Tibial nerve (tissue), 3 donors: ENCODE measurements around the gene CMKLR1.

Experiments
- POLR2A ChIP-seq, 2 donors: fragments of 450-650 bp; IDR thresholded peaks; one replicate each; pipeline ENCODE4 v1.6.1; 2017; ENCODE audit warnings: antibody characterized with exemption in 2 of 2, mild to moderate bottlenecking in 2 of 2, moderate library complexity in 2 of 2
- TF ChIP-seq, protein P1 (sequence below), 5 experiments: fragments of 200-600 bp in 3 of 5; fragments of 450-650 bp in 2 of 5; sonication (generic) in 3 of 5; IDR thresholded peaks; one replicate each; pipeline ENCODE4 v1.5.1; 2016 to 2019; ENCODE audit warnings: antibody characterized with exemption in 5 of 5, mild to moderate bottlenecking in 3 of 5, moderate library complexity in 2 of 5

DNA sequence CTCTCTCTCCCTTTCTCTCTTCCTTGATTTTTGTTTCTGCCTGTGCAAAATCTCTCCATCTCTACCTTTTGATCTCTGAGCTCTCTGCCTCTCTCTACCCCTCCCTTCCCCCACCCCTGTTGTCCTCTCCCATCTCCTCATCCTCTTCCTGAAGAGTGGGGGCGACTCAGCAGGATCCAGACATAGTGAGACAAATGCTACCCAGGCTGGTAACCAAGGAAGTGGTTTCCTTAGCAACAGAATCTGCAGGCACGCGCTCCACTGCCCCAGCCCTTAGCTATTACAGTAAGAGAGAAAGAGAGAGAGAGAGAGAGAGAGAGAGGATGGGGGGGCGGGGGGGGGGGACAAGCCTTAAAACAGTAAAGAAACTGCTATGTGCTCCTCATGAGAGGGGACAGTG, 85.6 kb downstream of the CMKLR1 start:
- TF ChIP-seq, protein P1, sequence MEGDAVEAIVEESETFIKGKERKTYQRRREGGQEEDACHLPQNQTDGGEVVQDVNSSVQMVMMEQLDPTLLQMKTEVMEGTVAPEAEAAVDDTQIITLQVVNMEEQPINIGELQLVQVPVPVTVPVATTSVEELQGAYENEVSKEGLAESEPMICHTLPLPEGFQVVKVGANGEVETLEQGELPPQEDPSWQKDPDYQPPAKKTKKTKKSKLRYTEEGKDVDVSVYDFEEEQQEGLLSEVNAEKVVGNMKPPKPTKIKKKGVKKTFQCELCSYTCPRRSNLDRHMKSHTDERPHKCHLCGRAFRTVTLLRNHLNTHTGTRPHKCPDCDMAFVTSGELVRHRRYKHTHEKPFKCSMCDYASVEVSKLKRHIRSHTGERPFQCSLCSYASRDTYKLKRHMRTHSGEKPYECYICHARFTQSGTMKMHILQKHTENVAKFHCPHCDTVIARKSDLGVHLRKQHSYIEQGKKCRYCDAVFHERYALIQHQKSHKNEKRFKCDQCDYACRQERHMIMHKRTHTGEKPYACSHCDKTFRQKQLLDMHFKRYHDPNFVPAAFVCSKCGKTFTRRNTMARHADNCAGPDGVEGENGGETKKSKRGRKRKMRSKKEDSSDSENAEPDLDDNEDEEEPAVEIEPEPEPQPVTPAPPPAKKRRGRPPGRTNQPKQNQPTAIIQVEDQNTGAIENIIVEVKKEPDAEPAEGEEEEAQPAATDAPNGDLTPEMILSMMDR (IDR thresholded peaks at IDR 0.05): no peak
- no peak for TF ChIP-seq POLR2A (IDR thresholded peaks at IDR 0.05)
